Measurements from ENCODE around the gene CYP27A1.

Gene CYP27A1

GRCh38 chr2:218859988-218860831, 78.3 kb downstream of the CYP27A1 start:
- no peak for DNase-seq

GRCh38 chr2:218860950-218861381, 79.0 kb downstream of the CYP27A1 start:
- no peak for DNase-seq

GRCh38 chr2:218861645-218862318, 79.8 kb downstream of the CYP27A1 start:
- DNase-seq = no peak

- no peak for DNase-seq
Observed at GRCh38 chr2:218863021-218863520, 81.1 kb downstream of the CYP27A1 start.
